Measurements from ENCODE around the gene FOXC1.

FOXC1 gene

GRCh38 chr6:1584996-1585668 lies 24.6 kb upstream of the FOXC1 start:
- no peak for DNase-seq

- no peak for DNase-seq
Observed at GRCh38 chr6:1585669-1586049, 24.1 kb upstream of the FOXC1 start.

- no peak for DNase-seq
Observed at GRCh38 chr6:1586256-1586655, 23.5 kb upstream of the FOXC1 start.

GRCh38 chr6:1586861-1587450 lies 22.8 kb upstream of the FOXC1 start:
- no peak for DNase-seq

- DNase-seq = no peak
Observed at GRCh38 chr6:1587546-1587945, 22.2 kb upstream of the FOXC1 start.

GRCh38 chr6:1587977-1588376 lies 21.7 kb upstream of the FOXC1 start:
- DNase-seq = no peak

GRCh38 chr6:1589208-1589607 lies 20.5 kb upstream of the FOXC1 start:
- DNase-seq = no peak

GRCh38 chr6:1590580-1590979 lies 19.1 kb upstream of the FOXC1 start:
- DNase-seq = no peak

- DNase-seq = no peak
Observed at GRCh38 chr6:1591243-1591642, 18.5 kb upstream of the FOXC1 start.

GRCh38 chr6:1591926-1592325 lies 17.8 kb upstream of the FOXC1 start:
- no peak for DNase-seq

- DNase-seq = no peak
Observed at GRCh38 chr6:1592852-1593251, 16.9 kb upstream of the FOXC1 start.

GRCh38 chr6:1593286-1593957 lies 16.3 kb upstream of the FOXC1 start:
- no peak for DNase-seq

GRCh38 chr6:1593958-1594314 lies 15.8 kb upstream of the FOXC1 start:
- no peak for DNase-seq

- DNase-seq = no peak
Observed at GRCh38 chr6:1594445-1595200, 15.1 kb upstream of the FOXC1 start.

- no peak for DNase-seq
Observed at GRCh38 chr6:1595271-1596087, 14.2 kb upstream of the FOXC1 start.

- DNase-seq = peak; percentile 73
Observed at GRCh38 chr6:1596088-1596852, 13.4 kb upstream of the FOXC1 start.

GRCh38 chr6:1597121-1597744 lies 12.5 kb upstream of the FOXC1 start:
- DNase-seq = no peak

- DNase-seq = no peak
Observed at GRCh38 chr6:1597924-1598323, 11.8 kb upstream of the FOXC1 start.

- no peak for DNase-seq
Observed at GRCh38 chr6:1598433-1598832, 11.3 kb upstream of the FOXC1 start.

GRCh38 chr6:1598886-1599285 lies 10.8 kb upstream of the FOXC1 start:
- DNase-seq = no peak

GRCh38 chr6:1599469-1599868 lies 10.2 kb upstream of the FOXC1 start:
- no peak for DNase-seq

All from activated CD4-positive, alpha-beta T cell treated with anti-CD3 and anti-CD28 coated beads for 48 hours (primary cell).